Neural cell (in vitro differentiated cells): Measurements from ENCODE around the gene DCAF5. TPM values are rescaled to one million over a fixed set of nuclear protein-coding genes. Genes with fewer than 3 reads are reported as not detected.

ENCODE experiments used
- H2AFZ ChIP-seq: fragments of 200-600, 300-800 bp; sonication (generic), shearing (Covaris generic); 2 replicates; pipeline ENCODE4 v1.6.0; 2014; ENCODE audit warnings: low read depth, mild to moderate bottlenecking, antibody characterized with exemption, low read length, moderate library complexity
- H3F3A ChIP-seq: fragments of 200-600 bp; shearing (Covaris generic); 2 replicates; pipeline ENCODE4 v1.6.1; 2016; ENCODE audit warnings: mild to moderate bottlenecking, moderate library complexity, mixed read lengths, antibody characterized with exemption, low read length; ENCODE audit not compliant: insufficient read depth, poor library complexity, severe bottlenecking
- H3K27ac ChIP-seq: fragments of 200-600, 300-800 bp; sonication (generic), shearing (Covaris generic); 2 replicates; pipeline ENCODE4 v1.5.1; 2014; ENCODE audit warnings: mild to moderate bottlenecking, low read length, moderate library complexity
- H3K27me3 ChIP-seq: fragments of 300-800, 200-600 bp; sonication (generic), shearing (Covaris generic); 2 replicates; pipeline ENCODE4 v1.6.0; 2014; ENCODE audit warnings: mild to moderate bottlenecking, low read depth, low read length, moderate library complexity; ENCODE audit not compliant: insufficient read depth
- H3K36me3 ChIP-seq: fragments of 300-800, 200-600 bp; sonication (generic), shearing (Covaris generic); 2 replicates; pipeline ENCODE4 v1.5.1; 2014; ENCODE audit warnings: mild to moderate bottlenecking, antibody characterized with exemption, low read length, moderate library complexity; ENCODE audit not compliant: insufficient read depth
- H3K4me2 ChIP-seq: fragments of 300-800, 200-600 bp; sonication (generic), shearing (Covaris generic); 2 replicates; pipeline ENCODE4 v1.6.0; 2014; ENCODE audit warnings: mild to moderate bottlenecking, low read length
- H3K4me3 ChIP-seq: fragments of 300-800, 200-600 bp; sonication (generic), shearing (Covaris generic); 2 replicates; pipeline ENCODE4 v1.5.1; 2014; ENCODE audit warnings: mild to moderate bottlenecking, low read length, moderate library complexity
- H3K79me2 ChIP-seq: fragments of 200-600 bp; shearing (Covaris generic); replicated peaks from 2 replicates; pipeline ENCODE4 v1.6.0; 2014; ENCODE audit warnings: mild to moderate bottlenecking, low read length, moderate library complexity; ENCODE audit not compliant: insufficient read depth
- H3K9ac ChIP-seq: fragments of 300-800, 200-600 bp; sonication (generic), shearing (Covaris generic); 2 replicates; pipeline ENCODE4 v1.6.1; 2016; ENCODE audit warnings: mild to moderate bottlenecking, low read length, mixed read lengths
- H3K9me2 ChIP-seq: fragments of 200-600 bp; shearing (Covaris generic); 2 replicates; pipeline ENCODE4 v1.6.1; 2016; ENCODE audit warnings: mild to moderate bottlenecking, low read length, mixed read lengths; ENCODE audit not compliant: insufficient read depth
- H3K9me3 ChIP-seq: fragments of 200-600, 300-800 bp; sonication (generic), shearing (Covaris generic); 2 replicates; pipeline ENCODE4 v1.6.1; 2016; ENCODE audit warnings: mild to moderate bottlenecking, mixed run types, low read length, moderate library complexity, mixed read lengths
- H4K20me1 ChIP-seq: fragments of 200-600 bp; shearing (Covaris generic); 2 replicates; pipeline ENCODE4 v1.6.1; 2016; ENCODE audit warnings: mild to moderate bottlenecking, mixed run types; ENCODE audit not compliant: insufficient read depth
- CTCF ChIP-seq: fragments of 450-650 bp; IDR thresholded peaks from 2 replicates; pipeline ENCODE4 v1.5.1; 2014; ENCODE audit warnings: antibody characterized with exemption, mild to moderate bottlenecking, moderate library complexity; ENCODE audit not compliant: poor library complexity, severe bottlenecking
- EP300 ChIP-seq: fragments of 450-650 bp; conservative IDR thresholded peaks from 2 replicates; pipeline ENCODE4 v1.6.1; 2014; ENCODE audit warnings: antibody characterized with exemption, mild to moderate bottlenecking, moderate library complexity; ENCODE audit not compliant: poor library complexity, severe bottlenecking
- EZH2 ChIP-seq: fragments of 200-600, 300-800 bp; shearing (Covaris generic), sonication (generic); IDR thresholded peaks from 2 replicates; pipeline ENCODE4 v1.6.1; 2014; ENCODE audit warnings: antibody characterized with exemption, low read length, borderline replicate concordance, mild to moderate bottlenecking; ENCODE audit not compliant: insufficient read depth, poor library complexity, severe bottlenecking
- MXI1 ChIP-seq: fragments of 450-650 bp; conservative IDR thresholded peaks from 2 replicates; pipeline ENCODE4 v1.6.1; 2014; ENCODE audit warnings: antibody characterized with exemption, mild to moderate bottlenecking; ENCODE audit not compliant: poor library complexity, severe bottlenecking
- POLR2AphosphoS5 ChIP-seq: IDR thresholded peaks from 2 replicates; pipeline ENCODE4 v1.6.1; 2012
- RAD21 ChIP-seq: fragments of 450-650 bp; conservative IDR thresholded peaks from 2 replicates; pipeline ENCODE4 v1.6.1; 2014; ENCODE audit warnings: antibody characterized with exemption, mild to moderate bottlenecking, moderate library complexity
- REST ChIP-seq: IDR thresholded peaks from 2 replicates; pipeline ENCODE4 v1.6.1; 2012; ENCODE audit warnings: borderline replicate concordance
- SMC3 ChIP-seq: fragments of 450-650 bp; conservative IDR thresholded peaks from 2 replicates; pipeline ENCODE4 v1.6.1; 2014; ENCODE audit warnings: antibody characterized with exemption, mild to moderate bottlenecking, moderate library complexity; ENCODE audit not compliant: poor library complexity
- TAF1 ChIP-seq: IDR thresholded peaks from 2 replicates; pipeline ENCODE4 v1.6.1; 2012; ENCODE audit warnings: low read depth
- polyA plus RNA-seq: library from polyadenylated mRNA; depleted of rRNA; stranded (reverse); fragments of >200 nt; gene quantifications from 2 replicates; pipeline ENCODE4 v1.2.3, GENCODE V29; 2014

DCAF5 gene
- polyA plus RNA-seq, 1 donor from 2014 or later, result 33.5 TPM

GRCh38 chr14:69004731-69005431 lies 148.0 kb downstream of the DCAF5 start:
- H3K4me2 ChIP-seq, result no peak overlapping the region
- no peak overlapping the region for H3K27ac ChIP-seq
- no peaks in the 10 kb centered on the region for H3K79me2 ChIP-seq
- H3K27me3 ChIP-seq, result no peaks in the 10 kb centered on the region
- no peaks in the 10 kb centered on the region for H3F3A ChIP-seq
- H2AFZ ChIP-seq, result no peak overlapping the region
- H3K9me3 ChIP-seq, result no peaks in the 10 kb centered on the region
- no peaks in the 10 kb centered on the region for H3K9me2 ChIP-seq
- no peak overlapping the region for H3K4me3 ChIP-seq
- H4K20me1 ChIP-seq, result no peaks in the 10 kb centered on the region
- no peaks in the 10 kb centered on the region for H3K36me3 ChIP-seq
- H3K9ac ChIP-seq, result no peak overlapping the region
- TF ChIP-seq EZH2 (no peak), SMC3 (no peak), EP300 (no peak)

GRCh38 chr14:69003626-69004025 lies 149.3 kb downstream of the DCAF5 start:
- no peak overlapping the region for H2AFZ ChIP-seq
- H3K9me3 ChIP-seq, result no peaks in the 10 kb centered on the region
- H3K36me3 ChIP-seq, result no peaks in the 10 kb centered on the region
- no peak overlapping the region for H3K27ac ChIP-seq
- H3F3A ChIP-seq, result no peaks in the 10 kb centered on the region
- no peaks in the 10 kb centered on the region for H3K79me2 ChIP-seq
- no peaks in the 10 kb centered on the region for H3K27me3 ChIP-seq
- no peak overlapping the region for H3K4me2 ChIP-seq
- no peaks in the 10 kb centered on the region for H4K20me1 ChIP-seq
- no peaks in the 10 kb centered on the region for H3K9me2 ChIP-seq
- no peak overlapping the region for H3K4me3 ChIP-seq
- TF ChIP-seq SMC3, result no peak
- no peak for TF ChIP-seq MXI1
- no peak for TF ChIP-seq RAD21
- no peak for TF ChIP-seq CTCF
- TF ChIP-seq EZH2, result no peak
- TF ChIP-seq POLR2AphosphoS5, result no peak
- TF ChIP-seq TAF1, result no peak
- TF ChIP-seq REST, result no peak
- TF ChIP-seq EP300, result no peak
- no peak overlapping the region for H3K9ac ChIP-seq
